Measurements from ENCODE around the gene HOXC6.
A peak's percentile ranks its signal among the peaks of the same experiment; 100 is the strongest.

HOXC6 gene

GRCh38 chr12:53983950-53984572 is 44.2 kb upstream of the HOXC6 start:
- Histone ChIP-seq H3K27me3 (ENCODE audit: control insufficient read depth in 5 of 5, insufficient read depth in 4 of 5, low read length in 5 of 5) (peaks cover 0 to 66% (median 48%) of the 10 kb centered on the region in 5 donors), H3K4me1 (ENCODE audit: control insufficient read depth in 5 of 5, insufficient read depth in 5 of 5, low read length in 5 of 5) (peaks cover 7 to 49% (median 40%) of the 10 kb centered on the region in 5 donors), H3K27ac (ENCODE audit: low read depth, low read length) (peak overlapping the region; percentile 50), H3K4me3 (ENCODE audit: low read depth in 1 of 5, low read length in 5 of 5) (peak overlapping the region in 2 of 5 donors; percentile 40 to 51), H3K9ac (ENCODE audit: low read length in 5 of 5) (peak overlapping the region in 1 of 5 donors; percentile 72), H3K9me3 (ENCODE audit: control insufficient read depth in 5 of 5, low read length in 5 of 5) (no peaks in the 10 kb centered on the region), H3K36me3 (ENCODE audit: control insufficient read depth in 5 of 5, insufficient read depth in 5 of 5, low read length in 5 of 5) (no peaks in the 10 kb centered on the region)

GRCh38 chr12:53984901-53985691 is 43.1 kb upstream of the HOXC6 start, which contains the start of gene HOXC10:
Gene HOXC10, plus strand, starts transcription at chr12:53985146. Its CDS starts 114 bp downstream, at chr12:53985260.
- H3K4me3 ChIP-seq (ENCODE audit: low read depth in 1 of 5, low read length in 5 of 5) = peak within 1 kb of the TSS; percentile 57 to 74 (median 71)
- H3K27ac ChIP-seq (ENCODE audit: low read depth, low read length) = peak within 1 kb of the TSS; percentile 78
- H3K9me3 ChIP-seq (ENCODE audit: control insufficient read depth in 5 of 5, low read length in 5 of 5) = no peaks in the 10 kb centered on the region
- H3K27me3 ChIP-seq (ENCODE audit: control insufficient read depth in 5 of 5, insufficient read depth in 4 of 5, low read length in 5 of 5) = peaks cover 0 to 65% (median 40%) of the 10 kb centered on the region in 5 donors
- no peaks in the 10 kb centered on the region for H3K36me3 ChIP-seq (ENCODE audit: control insufficient read depth in 5 of 5, insufficient read depth in 5 of 5, low read length in 5 of 5)
- peaks cover 7 to 57% (median 46%) of the 10 kb centered on the region in 5 donors for H3K4me1 ChIP-seq (ENCODE audit: control insufficient read depth in 5 of 5, insufficient read depth in 5 of 5, low read length in 5 of 5)
- peak within 1 kb of the TSS in 4 of 5 donors; percentile 56 to 79 (median 68) for H3K9ac ChIP-seq (ENCODE audit: low read length in 5 of 5)

GRCh38 chr12:53985692-53985993 is 42.6 kb upstream of the HOXC6 start:
- Histone ChIP-seq H3K9me3 (ENCODE audit: control insufficient read depth in 5 of 5, low read length in 5 of 5) (no peaks in the 10 kb centered on the region), H3K9ac (ENCODE audit: low read length in 5 of 5) (peak overlapping the region in 4 of 5 donors; percentile 56 to 79 (median 68)), H3K4me3 (ENCODE audit: low read depth in 1 of 5, low read length in 5 of 5) (peak overlapping the region; percentile 57 to 74 (median 71)), H3K4me1 (ENCODE audit: control insufficient read depth in 5 of 5, insufficient read depth in 5 of 5, low read length in 5 of 5) (peaks cover 7 to 61% (median 50%) of the 10 kb centered on the region in 5 donors), H3K36me3 (ENCODE audit: control insufficient read depth in 5 of 5, insufficient read depth in 5 of 5, low read length in 5 of 5) (no peaks in the 10 kb centered on the region), H3K27me3 (ENCODE audit: control insufficient read depth in 5 of 5, insufficient read depth in 4 of 5, low read length in 5 of 5) (peaks cover 0 to 65% (median 42%) of the 10 kb centered on the region in 5 donors), H3K27ac (ENCODE audit: low read depth, low read length) (peak overlapping the region; percentile 78)

- Histone ChIP-seq H3K36me3 (ENCODE audit: control insufficient read depth in 5 of 5, insufficient read depth in 5 of 5, low read length in 5 of 5) (no peaks in the 10 kb centered on the region), H3K9ac (ENCODE audit: low read length in 5 of 5) (peak overlapping the region in 3 of 5 donors; percentile 68 to 79 (median 69)), H3K27me3 (ENCODE audit: control insufficient read depth in 5 of 5, insufficient read depth in 4 of 5, low read length in 5 of 5) (peaks cover 0 to 70% (median 43%) of the 10 kb centered on the region in 5 donors), H3K9me3 (ENCODE audit: control insufficient read depth in 5 of 5, low read length in 5 of 5) (no peaks in the 10 kb centered on the region), H3K4me1 (ENCODE audit: control insufficient read depth in 5 of 5, insufficient read depth in 5 of 5, low read length in 5 of 5) (peaks cover 7 to 66% (median 55%) of the 10 kb centered on the region in 5 donors), H3K4me3 (ENCODE audit: low read depth in 1 of 5, low read length in 5 of 5) (peak overlapping the region; percentile 62 to 76 (median 71)), H3K27ac (ENCODE audit: low read depth, low read length) (peak overlapping the region; percentile 78)
Observed at GRCh38 chr12:53985994-53986685, 42.1 kb upstream of the HOXC6 start.

GRCh38 chr12:53986686-53987483 is 41.4 kb upstream of the HOXC6 start:
- Histone ChIP-seq H3K36me3 (ENCODE audit: control insufficient read depth in 5 of 5, insufficient read depth in 5 of 5, low read length in 5 of 5) (no peaks in the 10 kb centered on the region), H3K4me3 (ENCODE audit: low read depth in 1 of 5, low read length in 5 of 5) (peak overlapping the region; percentile 62 to 76 (median 71)), H3K9me3 (ENCODE audit: control insufficient read depth in 5 of 5, low read length in 5 of 5) (no peaks in the 10 kb centered on the region), H3K9ac (ENCODE audit: low read length in 5 of 5) (peak overlapping the region in 1 of 5 donors; percentile 47), H3K27ac (ENCODE audit: low read depth, low read length) (peak overlapping the region; percentile 78), H3K4me1 (ENCODE audit: control insufficient read depth in 5 of 5, insufficient read depth in 5 of 5, low read length in 5 of 5) (peaks cover 7 to 73% (median 62%) of the 10 kb centered on the region in 5 donors), H3K27me3 (ENCODE audit: control insufficient read depth in 5 of 5, insufficient read depth in 4 of 5, low read length in 5 of 5) (peaks cover 0 to 70% (median 47%) of the 10 kb centered on the region in 5 donors)

GRCh38 chr12:53987787-53988230 is 40.4 kb upstream of the HOXC6 start:
- Histone ChIP-seq H3K4me1 (ENCODE audit: control insufficient read depth in 5 of 5, insufficient read depth in 5 of 5, low read length in 5 of 5) (peaks cover 7 to 80% (median 70%) of the 10 kb centered on the region in 5 donors), H3K9me3 (ENCODE audit: control insufficient read depth in 5 of 5, low read length in 5 of 5) (no peaks in the 10 kb centered on the region), H3K36me3 (ENCODE audit: control insufficient read depth in 5 of 5, insufficient read depth in 5 of 5, low read length in 5 of 5) (no peaks in the 10 kb centered on the region), H3K4me3 (ENCODE audit: low read depth in 1 of 5, low read length in 5 of 5) (no peak overlapping the region), H3K9ac (ENCODE audit: low read length in 5 of 5) (peak overlapping the region in 1 of 5 donors; percentile 1), H3K27ac (ENCODE audit: low read depth, low read length) (no peak overlapping the region), H3K27me3 (ENCODE audit: control insufficient read depth in 5 of 5, insufficient read depth in 4 of 5, low read length in 5 of 5) (peaks cover 0 to 70% (median 39%) of the 10 kb centered on the region in 5 donors)

- peaks cover 7 to 83% (median 78%) of the 10 kb centered on the region in 5 donors for H3K4me1 ChIP-seq (ENCODE audit: control insufficient read depth in 5 of 5, insufficient read depth in 5 of 5, low read length in 5 of 5)
- H3K27me3 ChIP-seq (ENCODE audit: control insufficient read depth in 5 of 5, insufficient read depth in 4 of 5, low read length in 5 of 5) = peaks cover 0 to 70% (median 37%) of the 10 kb centered on the region in 5 donors
- H3K9ac ChIP-seq (ENCODE audit: low read length in 5 of 5) = peak overlapping the region in 1 of 5 donors; percentile 7
- no peaks in the 10 kb centered on the region for H3K9me3 ChIP-seq (ENCODE audit: control insufficient read depth in 5 of 5, low read length in 5 of 5)
- peak overlapping the region; percentile 46 for H3K27ac ChIP-seq (ENCODE audit: low read depth, low read length)
- H3K4me3 ChIP-seq (ENCODE audit: low read depth in 1 of 5, low read length in 5 of 5) = peak overlapping the region in 4 of 5 donors; percentile 39 to 66 (median 52)
- no peaks in the 10 kb centered on the region for H3K36me3 ChIP-seq (ENCODE audit: control insufficient read depth in 5 of 5, insufficient read depth in 5 of 5, low read length in 5 of 5)
Observed at GRCh38 chr12:53988541-53989226, 39.6 kb upstream of the HOXC6 start.

GRCh38 chr12:53989227-53990113 is 38.8 kb upstream of the HOXC6 start:
- H3K9ac ChIP-seq (ENCODE audit: low read length in 5 of 5) = peak overlapping the region in 3 of 5 donors; percentile 7 to 56 (median 28)
- H3K27me3 ChIP-seq (ENCODE audit: control insufficient read depth in 5 of 5, insufficient read depth in 4 of 5, low read length in 5 of 5) = peaks cover 0 to 72% (median 35%) of the 10 kb centered on the region in 5 donors
- no peaks in the 10 kb centered on the region for H3K36me3 ChIP-seq (ENCODE audit: control insufficient read depth in 5 of 5, insufficient read depth in 5 of 5, low read length in 5 of 5)
- H3K27ac ChIP-seq (ENCODE audit: low read depth, low read length) = peak overlapping the region; percentile 46
- no peaks in the 10 kb centered on the region for H3K9me3 ChIP-seq (ENCODE audit: control insufficient read depth in 5 of 5, low read length in 5 of 5)
- peaks cover 7 to 91% (median 82%) of the 10 kb centered on the region in 5 donors for H3K4me1 ChIP-seq (ENCODE audit: control insufficient read depth in 5 of 5, insufficient read depth in 5 of 5, low read length in 5 of 5)
- H3K4me3 ChIP-seq (ENCODE audit: low read depth in 1 of 5, low read length in 5 of 5) = peak overlapping the region; percentile 39 to 66 (median 48)
